Stimulated activated CD8-positive, alpha-beta memory T cell treated with anti-CD3 and anti-CD28 coated beads, Interleukin-2, amount 100 ng/mL, for 1 hour (primary cell): ENCODE data around the gene RPS18.
A peak's percentile ranks its signal among the peaks of the same experiment; 100 is the strongest.
"Not testable (repeated sequence)": the region's sequence is repeated elsewhere in the genome, so short reads cannot be mapped to it uniquely, and the experiment has no call there.

Source experiments
- DNase-seq, 2 donors: peaks; one replicate each; pipeline ENCODE4 v3.0.0-alpha.2; 2020; ENCODE audit warnings: low read depth in 2 of 2

The RPS18 gene

DNA sequence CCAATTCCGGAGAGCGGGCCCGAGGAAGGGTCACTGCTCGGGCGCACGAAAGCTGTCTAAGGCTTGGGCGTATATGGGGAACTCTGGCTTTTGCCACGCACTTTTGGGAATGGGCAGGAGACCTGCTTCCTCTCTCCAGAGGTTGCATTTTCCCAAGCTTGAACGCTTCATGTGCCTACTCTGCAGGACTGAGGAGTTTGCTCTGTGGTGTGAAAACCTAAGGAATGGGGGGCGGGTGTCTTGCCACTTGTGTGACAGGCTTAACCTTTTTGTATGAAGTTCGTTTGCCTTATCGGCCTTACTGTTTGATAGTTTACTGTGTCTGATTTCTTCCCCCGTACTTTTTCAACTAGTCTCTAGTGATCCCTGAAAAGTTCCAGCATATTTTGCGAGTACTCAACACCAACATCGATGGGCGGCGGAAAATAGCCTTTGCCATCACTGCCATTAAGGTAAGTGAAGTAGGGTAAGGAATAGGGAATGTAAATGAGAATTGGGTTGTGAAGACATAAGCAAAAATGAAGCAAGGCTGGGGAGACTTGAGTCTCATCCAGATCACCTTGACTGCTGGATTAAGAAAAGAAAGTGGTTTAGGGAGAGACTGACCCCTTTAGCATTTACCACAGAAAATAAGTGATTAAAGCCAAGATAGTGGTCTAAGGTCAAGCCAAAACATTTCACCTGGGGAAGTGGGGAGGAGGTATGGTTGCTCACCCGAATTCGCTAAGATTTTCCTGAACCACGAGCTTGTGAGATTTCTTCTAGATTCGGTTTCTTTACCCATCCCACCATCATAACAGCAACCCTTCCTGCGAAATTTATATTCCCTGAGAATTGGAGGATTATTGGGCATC, 627 bp downstream of the RPS18 start:
- DNase-seq: no peak

DNA sequence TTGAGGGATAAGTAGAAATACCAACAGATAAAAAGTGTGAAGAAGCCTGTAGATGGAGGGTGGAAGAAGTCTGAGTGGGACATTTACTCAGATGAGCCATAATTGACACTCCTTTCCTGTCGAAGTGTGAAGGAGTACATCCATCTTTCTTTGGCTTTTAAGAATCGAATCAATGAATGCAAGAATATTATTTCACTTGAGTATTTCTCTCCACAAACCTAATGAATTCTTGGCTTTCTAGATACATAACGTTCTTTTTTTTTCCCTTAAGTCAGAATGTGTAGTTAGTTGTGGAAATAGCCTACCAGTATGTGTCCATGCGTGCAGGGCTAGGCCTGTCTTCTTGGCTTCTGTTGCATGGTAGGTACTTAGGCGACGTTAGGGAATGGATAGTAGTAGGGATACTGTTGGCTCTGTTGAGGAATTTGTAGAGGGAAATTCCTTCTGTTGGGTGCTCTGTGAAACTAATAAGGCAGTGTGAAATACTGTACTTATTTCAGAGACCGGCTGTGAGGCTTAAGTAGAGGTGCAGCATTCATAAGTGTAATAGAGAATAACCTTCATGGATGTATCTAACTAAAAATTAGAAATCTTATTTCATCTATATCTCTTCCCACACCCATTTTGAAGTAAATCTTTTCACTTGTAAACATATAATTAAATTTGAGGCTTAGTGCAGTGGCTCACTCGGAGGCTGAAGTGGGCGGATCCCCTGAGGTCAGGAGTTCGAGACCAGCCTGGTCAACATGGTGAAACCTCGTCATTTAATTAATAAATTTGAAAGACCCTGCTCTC, 1.5 kb downstream of the RPS18 start:
- DNase-seq: no peak

DNA sequence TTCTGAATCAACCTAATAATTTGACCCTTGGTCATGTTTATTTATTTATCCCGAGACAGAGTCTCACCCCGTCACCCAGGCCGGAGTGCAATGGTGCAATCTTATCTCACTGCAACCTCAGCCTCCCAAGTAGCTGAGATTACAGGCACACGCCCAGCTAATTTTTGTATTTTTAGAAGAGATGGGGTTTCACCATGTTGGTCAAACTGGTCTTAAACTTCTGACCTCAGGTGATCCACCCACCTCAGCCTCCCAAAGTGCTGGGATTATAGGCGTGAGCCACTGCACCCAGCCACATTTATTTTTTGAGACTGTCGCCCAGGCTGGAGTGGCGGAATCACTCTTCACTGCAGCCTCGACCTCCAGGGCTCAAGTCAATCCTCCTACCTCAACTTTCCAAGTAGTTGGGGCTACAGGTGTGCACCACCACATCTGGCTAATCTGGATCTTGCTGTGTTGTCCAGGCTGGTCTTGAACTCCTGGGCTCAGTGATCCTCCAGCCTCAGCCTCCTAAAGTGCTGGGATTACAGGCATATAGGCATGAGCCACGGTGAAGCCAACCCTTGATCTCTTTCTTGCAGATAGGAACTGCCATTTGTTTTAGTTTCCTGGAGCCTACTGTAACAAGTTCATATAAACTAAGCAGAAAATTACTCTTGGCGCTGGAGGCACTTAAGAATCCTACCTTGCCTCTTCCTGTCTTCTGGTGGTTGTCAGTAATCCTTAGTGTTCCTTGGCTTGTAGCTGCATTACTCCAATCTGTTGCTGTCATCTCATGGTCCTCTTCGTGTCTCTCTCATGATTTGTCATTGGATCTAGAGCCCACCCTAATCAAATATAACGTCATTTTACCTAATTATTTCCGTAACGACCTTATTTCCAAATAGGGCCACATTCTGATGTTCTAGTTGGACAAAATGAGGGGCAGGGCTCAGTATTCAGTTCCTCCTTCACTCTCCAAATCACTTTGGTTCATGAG, 2.3 kb downstream of the RPS18 start:
- DNase-seq: no peak

DNA sequence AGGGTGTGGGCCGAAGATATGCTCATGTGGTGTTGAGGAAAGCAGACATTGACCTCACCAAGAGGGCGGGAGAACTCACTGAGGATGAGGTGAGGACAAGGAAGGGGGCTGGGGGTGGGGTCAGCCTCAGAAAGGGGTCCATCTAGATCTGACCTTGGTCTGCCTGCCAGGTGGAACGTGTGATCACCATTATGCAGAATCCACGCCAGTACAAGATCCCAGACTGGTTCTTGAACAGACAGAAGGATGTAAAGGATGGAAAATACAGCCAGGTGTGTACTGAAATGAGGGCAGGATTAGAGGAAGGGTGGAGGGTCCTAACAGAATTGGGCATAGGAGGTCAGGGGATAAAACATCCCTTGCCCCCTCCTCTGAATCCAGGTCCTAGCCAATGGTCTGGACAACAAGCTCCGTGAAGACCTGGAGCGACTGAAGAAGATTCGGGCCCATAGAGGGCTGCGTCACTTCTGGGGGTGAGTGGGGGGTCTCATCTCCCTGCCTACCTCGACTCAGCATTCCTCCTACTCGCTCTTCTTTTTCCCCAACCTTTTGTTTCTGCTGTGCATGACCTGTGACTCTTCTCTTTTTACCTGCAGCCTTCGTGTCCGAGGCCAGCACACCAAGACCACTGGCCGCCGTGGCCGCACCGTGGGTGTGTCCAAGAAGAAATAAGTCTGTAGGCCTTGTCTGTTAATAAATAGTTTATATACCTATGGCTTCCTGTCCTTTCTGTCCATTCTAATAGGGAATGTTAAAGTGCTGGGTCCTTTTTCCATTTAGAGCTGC, 4.1 kb downstream of the RPS18 start:
- DNase-seq: not testable (repeated sequence)

DNA sequence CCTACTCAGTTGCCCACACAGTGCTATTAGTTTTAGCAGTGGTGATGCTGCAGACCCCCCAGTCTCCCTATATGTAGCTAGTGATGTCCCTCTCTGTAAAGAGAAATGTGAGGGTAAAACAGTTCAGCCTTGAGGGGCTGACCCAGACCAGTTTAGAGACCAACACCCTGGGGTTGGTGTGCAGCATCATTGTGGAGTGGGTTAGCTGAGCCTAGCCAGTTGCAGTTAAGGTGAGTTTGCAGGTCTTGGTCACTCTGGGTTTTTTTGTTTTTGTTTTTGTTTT, 4.6 kb downstream of the RPS18 start:
- no peak for DNase-seq

DNA sequence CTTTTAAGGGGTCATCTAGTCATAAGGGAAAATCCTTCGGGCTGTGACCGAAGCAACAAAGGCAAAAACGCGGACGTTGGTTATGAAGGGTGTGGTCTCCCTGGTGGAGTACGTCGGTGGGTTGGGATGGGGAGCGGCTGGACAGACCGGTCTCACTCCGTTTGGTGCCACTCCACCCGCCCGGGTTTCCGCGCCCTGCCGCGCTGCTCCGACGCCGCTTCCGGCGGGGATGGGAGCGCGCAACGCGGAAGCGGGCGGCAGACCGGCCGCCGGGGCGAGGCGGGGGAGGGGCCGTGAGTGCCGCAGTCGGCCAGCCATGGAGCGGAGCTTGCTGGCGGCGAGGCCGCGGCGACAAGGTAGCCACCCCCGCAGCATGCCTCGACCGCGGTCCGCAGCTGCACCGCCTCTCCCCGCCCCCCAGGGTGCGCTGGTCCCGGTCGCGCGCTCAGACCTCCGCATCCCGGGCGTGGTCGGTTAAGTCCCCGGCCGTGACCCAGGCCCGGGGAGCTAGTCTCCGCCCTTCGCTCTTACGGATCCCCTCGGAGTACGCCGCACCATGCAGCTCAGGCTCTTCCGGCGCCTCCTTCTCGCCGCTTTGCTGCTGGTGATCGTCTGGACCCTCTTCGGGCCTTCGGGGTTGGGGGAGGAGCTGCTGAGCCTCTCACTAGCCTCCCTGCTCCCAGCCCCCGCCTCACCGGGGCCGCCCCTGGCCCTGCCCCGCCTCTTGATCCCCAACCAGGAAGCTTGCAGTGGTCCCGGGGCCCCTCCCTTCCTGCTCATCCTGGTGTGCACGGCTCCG, 5.2 kb downstream of the RPS18 start, which contains the start of gene B3GALT4:
TSS of gene B3GALT4 (plus strand) at position 260 of the 799 bp plus-strand sequence. CDS start at position 557, 297 bp downstream.
- peak in 1 of 2 donors; percentile 46 for DNase-seq

DNA sequence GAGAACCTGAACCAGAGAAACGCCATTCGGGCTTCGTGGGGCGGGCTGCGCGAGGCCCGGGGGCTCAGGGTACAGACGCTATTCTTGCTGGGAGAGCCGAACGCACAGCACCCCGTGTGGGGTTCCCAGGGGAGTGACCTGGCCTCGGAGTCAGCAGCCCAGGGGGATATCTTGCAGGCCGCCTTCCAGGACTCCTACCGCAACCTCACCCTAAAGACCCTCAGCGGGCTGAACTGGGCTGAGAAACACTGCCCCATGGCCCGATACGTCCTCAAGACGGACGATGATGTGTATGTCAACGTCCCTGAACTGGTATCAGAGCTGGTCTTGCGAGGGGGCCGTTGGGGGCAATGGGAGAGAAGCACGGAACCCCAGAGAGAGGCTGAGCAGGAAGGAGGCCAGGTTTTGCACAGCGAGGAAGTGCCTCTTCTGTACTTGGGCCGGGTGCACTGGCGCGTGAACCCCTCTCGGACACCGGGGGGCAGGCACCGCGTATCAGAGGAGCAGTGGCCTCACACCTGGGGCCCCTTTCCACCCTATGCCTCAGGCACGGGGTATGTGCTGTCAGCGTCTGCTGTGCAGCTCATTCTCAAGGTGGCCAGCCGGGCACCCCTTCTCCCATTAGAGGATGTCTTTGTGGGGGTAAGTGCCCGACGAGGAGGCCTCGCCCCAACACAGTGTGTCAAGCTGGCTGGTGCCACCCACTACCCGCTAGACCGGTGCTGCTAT, 6.0 kb downstream of the RPS18 start:
- no peak for DNase-seq

DNA sequence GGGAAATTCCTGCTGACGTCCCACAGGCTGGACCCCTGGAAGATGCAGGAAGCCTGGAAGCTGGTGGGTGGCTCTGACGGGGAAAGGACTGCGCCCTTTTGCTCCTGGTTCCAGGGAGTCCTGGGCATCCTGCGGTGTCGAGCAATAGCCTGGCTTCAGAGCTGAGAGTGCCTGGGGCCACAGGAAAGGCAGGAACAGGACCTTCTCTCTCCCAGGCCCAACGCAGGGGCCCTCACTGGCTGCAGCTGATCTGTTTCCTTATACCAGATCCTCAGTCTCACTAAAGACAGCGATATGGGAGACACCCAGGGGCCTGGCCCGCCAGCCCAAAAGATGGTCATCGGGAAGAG, 6.5 kb downstream of the RPS18 start:
- DNase-seq: no peak

DNA sequence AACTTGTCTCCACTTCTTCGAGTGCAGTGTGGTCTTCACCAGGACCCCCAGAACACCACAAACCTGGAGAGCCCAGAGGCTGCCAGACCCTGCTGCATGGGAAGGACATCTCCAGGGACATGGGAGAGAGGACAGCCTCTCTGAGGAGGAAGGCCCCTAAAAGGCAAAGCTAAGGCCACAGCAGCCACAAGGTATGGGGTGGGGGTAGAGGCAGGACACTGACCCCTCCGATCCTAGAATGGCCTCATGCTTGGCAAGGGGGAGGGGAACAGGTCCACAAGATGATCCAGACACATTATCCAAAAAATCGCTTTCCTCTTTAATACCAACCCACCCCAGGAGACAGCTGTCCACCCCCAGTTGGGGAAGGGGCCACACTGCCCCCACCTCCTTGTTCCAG, 6.9 kb downstream of the RPS18 start:
- no peak for DNase-seq

DNA sequence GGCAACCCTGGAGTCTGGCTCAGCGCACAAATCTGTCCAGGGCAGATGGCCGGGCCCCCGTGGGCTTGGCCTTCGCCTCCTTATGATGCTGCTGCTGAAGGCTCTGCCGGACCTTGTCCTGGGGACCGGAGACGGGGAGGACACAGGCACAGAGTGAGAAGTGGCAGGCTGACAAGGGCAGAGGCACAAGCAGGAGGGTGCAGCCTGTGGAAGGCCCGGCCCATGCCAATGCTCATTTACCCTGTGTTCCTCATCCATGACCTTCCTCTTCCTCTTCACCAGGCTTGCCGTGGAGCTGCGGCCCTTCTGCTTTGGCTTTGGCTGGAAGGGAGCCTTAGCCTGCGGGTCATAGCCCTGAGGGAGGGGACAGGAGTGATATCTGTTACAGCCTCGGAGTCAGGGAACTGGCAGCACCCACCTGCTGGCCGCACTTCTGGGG, 7.4 kb downstream of the RPS18 start:
- DNase-seq: no peak

DNA sequence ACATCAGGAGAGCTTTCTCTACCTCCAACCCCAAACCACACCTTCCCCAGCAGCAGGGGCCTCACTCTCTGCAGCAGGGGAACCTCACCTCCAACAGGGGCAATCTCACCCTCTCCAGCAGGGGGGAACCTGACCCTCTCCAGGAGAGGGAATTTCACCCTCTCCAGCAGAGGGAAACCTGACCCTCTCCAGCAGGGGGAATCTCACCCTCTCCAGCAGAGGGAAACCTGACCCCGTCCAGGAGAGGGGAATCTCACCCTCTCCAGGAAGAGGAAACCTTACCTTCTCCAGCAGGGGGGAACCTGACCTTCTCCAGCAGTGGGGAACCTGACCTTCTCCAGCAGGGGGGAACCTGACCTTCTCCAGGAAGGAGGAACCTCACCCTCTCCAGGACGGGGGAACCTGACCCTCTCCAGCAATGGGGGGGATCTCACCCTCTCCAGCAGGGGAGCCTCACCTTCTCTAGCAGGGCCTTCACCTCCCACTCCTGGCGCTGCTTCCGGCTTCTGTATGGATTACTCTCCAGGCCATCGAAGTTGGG, 8.2 kb downstream of the RPS18 start:
- no peak for DNase-seq

DNA sequence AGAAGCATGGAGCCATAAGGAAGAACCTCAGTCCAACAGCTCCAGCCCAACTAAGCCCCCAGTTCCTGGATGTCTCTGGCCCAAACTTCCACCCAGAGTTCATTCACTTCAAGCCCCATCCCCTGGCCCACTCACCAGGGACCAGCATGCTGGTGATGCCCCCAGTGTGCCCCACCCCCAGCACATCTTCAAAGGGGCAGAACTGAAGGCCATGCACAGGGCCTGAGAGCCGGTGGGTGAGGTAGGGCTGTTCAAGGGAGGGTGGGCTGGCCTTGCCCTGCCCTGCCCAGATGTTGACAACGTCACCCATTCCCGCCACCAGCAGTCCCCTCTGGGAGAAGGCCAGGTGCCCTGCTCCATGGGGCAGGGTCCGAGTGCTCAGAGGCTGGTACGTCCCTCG, 8.7 kb downstream of the RPS18 start:
- DNase-seq: no peak

DNA sequence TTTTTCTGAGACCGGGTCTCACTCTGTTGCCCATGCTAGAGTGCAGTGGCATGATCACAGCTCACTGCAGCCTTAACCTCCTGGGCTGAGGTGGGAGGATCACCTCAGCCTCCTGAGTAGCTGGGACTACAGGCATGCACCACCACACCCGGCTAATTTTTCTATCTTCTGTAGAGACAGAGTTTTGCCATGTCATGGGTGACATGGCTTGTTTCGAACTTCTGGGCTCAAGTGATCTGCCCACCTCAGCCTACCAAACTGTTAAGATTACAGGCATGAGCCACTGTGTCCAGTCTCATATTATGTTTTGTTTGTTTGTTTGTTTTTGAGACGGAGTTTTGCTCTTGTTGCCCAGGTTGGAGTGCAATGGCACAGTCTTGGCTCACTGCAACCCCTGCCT, 13.3 kb downstream of the RPS18 start:
- not testable (repeated sequence) for DNase-seq

DNA sequence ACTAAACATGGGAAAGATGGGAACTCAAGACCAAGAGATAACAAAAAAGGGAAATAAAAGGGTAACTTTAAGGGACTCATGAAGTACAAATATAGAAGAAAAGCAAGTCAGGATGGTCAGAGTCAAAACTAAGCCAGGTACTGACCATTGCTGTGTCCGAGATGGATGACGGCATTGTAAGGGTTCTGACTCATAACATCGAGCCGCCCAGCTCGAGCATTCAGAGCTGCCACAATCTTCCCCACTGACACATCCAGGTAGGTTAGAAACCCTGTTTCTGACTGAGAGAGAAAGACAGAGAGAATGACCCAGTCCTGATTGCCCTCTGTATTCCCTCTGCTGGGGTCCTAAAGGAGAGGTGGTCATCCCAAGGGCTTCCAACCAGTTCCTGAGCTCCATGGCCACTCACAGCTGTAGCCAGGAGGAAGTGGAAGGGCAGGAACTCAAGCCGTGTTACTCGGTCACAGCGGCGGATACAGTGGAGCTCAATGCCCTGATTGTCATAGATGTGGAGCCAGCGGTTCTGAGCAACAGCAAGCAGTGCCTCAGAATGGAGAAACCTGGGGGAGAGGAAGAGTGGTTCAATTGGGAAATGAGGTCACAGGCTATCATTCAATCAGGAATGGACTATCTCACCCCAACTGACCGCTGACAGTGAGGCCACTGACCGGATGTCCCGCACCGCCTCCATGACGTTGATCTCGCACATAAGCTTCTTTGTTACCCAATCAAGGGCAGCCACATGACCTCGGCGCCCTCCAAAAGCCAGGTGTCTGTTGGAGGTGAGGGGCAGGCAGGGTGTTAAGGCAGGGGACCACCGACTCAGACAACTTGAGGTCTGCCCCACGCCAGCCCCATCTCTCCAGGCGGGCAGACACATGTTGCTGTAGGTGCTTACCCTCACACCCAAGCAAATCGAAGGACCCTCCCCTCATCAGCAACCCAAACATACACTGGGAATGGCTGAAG, 15.4 kb downstream of the RPS18 start:
- DNase-seq: no peak

DNA sequence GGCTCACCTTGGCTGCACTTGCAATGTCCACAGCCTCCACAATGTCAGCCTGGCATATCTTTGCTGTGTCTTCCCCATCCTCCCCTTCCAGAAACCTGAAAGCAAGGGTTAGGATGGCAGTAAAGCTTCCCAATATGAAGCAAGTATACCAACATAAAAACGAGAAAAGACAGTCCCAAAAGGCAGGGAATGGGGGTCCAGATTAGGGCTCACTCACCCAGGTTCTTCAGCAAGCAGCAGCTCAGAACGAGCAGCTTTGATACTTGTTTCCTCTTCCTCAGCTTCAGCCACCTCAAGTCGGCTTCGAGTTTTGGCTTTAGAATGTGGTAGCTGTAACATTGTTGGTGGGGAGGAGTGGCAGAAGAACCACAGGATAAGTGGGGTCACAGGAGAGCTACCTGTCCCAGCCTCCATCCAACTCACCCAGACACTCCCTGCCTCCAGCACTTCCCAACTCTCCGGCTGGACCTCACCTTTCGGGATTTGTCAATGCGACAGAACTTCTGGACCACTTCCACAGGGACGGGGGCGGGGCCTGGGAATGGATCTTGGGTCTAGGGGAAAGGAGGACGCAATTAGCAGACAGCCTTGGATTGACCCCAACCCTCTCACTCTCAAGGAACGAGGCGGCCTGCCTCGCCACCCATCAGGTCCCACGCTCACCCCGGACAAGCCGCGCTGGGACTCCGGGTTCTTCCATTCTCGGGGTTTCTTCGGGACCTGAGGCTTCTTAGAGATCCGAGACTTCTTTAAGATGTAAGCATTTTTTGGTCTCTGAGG, 16.5 kb downstream of the RPS18 start:
- DNase-seq: no peak

DNA sequence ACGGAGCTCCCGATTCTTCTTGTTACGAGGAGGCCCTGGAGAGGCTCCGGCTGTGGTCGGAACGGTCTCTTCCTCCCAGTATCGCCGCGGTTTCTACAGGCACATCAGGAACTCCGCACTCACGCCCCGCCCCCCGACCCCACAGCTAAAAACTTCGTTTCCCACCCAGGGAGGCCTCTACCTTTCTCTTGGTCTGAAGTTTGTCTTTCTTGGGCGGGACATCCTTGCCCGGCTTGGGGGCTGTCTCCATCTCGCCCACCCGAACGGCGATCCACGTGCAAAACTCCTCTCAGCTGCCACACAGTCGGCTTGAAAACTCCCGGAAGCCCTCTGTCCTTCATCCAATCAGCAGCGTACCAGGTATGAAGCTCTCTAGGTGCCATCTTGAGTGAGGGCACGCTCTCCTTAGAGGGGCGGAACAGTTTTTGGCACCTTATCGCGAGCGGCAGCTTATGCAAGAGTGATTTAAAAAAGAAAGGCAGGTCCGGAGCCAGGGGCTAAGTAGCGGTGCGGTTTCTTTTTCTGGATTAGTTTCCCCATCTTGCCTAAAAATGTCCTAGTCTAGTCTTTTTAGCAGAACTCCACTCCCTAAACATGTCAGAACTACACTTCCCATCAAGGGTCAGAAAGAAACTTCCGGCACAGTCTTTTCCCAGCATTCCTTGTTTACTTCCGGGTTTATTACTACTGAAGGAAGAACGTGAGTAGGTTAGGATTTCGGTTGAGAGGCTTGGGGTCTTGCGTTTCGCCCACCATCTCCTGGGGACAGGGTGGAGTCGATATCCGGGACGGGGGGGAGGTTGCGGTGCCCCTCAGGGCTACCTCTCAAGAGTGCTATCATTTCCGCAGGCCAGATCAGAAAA, 17.3 kb downstream of the RPS18 start, which contains the start of the genes PFDN6 and WDR46:
TSS of gene PFDN6 (plus strand) at position 681 of the 863 bp plus-strand sequence. CDS start 256 bp downstream, outside the sequence.
TSS of gene WDR46 (minus strand) at position 319 of the 863 bp plus-strand sequence. CDS start at position 250, 69 bp downstream.
- DNase-seq: peak in 1 of 2 donors; percentile 65
